ENCODE results near the gene FBXW8.
"Not testable (repeated sequence)": the region's sequence is repeated elsewhere in the genome, so short reads cannot be mapped to it uniquely, and the experiment has no call there.

Gene FBXW8

DNA sequence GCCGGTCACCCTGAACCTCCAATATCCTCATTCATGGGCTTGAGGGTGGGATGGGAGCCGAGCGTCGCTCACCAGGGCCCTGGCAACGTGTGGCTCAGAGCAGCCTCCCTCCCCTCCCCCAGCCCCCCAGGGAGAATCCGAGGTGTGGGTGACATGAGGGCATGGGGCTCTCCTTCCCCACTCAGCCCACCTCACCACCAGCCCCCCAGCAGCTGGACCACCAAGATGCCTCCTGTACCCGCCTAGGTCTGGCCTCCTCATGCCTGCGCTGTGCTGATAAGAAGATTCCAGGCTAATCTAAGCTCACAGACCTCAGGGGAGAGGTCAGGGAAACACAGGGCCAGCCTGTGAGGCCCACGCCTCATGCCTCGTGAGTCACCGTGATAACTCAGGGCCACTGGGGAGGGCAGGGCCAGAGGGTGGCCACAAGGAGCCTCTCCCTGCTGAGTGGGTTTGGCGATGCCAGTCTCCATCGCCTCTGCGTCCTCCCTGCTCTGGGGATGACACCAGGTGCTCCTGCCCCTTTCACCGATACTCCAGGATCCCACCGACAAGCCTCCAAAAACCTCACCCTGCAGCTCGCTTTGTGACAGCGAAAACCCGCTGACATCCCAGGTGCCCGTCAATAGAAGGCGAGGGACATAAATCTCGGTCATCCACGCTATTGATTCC is 131.6 kb downstream of the FBXW8 start:
- no peak for DNase-seq

- no peak for DNase-seq
Measured at GRCh38 chr12:117042862-117043261, 132.1 kb downstream of the FBXW8 start.

GRCh38 chr12:117044311-117044710 is 133.6 kb downstream of the FBXW8 start:
- DNase-seq: no peak

- no peak for DNase-seq
Measured at GRCh38 chr12:117044790-117045159, 134.0 kb downstream of the FBXW8 start.

GRCh38 chr12:117045160-117046010 is 134.6 kb downstream of the FBXW8 start:
- DNase-seq: no peak

- DNase-seq: no peak
Measured at GRCh38 chr12:117046011-117046369, 135.2 kb downstream of the FBXW8 start.

DNA sequence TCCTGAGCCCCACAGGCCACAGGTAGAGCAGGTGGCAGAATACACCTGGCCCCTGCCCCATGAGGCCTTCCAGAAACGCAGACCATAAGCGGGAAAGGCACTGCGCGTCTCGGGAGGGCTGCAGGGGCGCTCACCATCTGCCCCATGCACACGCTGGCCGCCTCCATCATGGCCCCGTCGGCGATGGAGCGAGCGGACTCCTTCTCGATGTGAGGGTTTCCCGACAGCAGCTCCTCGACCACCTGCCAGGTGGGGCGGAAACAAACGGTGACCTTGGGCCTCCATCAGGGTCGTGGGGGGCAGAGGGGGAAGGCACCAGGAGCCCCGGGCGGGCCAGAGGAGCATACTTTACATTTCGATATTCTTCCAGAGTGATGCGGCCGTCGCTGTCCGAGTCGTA is 135.7 kb downstream of the FBXW8 start:
- DNase-seq: no peak

DNA sequence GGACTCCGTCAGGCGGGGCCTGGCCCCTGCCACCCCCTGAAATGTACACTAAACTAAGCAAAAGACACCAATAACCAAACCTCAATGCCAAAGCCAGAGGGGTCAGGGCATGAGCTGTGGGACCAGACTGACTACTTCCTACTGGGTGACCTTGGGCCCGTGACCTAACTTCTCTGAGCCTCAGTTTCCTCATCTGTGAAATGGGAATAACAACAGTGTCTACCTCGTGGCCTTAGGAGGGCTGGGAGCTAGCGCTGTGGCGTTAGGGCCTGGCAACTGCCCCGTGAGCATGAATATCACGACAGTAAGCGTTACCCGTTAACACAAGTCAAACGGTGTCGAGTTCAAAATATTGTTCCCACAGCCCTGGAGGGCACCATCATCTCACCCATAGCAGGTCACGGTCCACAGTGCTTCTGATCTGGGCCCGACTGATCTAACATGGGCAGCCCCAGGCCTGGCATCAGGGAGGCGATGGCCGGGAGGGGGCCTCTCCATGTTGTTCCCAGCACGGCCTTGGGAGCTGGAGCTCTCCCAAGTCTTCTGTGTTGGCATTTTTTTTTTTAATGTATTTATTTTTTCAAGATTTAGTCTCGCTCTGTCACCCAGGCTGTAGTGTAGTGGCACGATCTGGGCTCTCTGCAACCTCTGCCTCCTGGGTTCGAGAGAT is 136.2 kb downstream of the FBXW8 start:
- DNase-seq: no peak

DNA sequence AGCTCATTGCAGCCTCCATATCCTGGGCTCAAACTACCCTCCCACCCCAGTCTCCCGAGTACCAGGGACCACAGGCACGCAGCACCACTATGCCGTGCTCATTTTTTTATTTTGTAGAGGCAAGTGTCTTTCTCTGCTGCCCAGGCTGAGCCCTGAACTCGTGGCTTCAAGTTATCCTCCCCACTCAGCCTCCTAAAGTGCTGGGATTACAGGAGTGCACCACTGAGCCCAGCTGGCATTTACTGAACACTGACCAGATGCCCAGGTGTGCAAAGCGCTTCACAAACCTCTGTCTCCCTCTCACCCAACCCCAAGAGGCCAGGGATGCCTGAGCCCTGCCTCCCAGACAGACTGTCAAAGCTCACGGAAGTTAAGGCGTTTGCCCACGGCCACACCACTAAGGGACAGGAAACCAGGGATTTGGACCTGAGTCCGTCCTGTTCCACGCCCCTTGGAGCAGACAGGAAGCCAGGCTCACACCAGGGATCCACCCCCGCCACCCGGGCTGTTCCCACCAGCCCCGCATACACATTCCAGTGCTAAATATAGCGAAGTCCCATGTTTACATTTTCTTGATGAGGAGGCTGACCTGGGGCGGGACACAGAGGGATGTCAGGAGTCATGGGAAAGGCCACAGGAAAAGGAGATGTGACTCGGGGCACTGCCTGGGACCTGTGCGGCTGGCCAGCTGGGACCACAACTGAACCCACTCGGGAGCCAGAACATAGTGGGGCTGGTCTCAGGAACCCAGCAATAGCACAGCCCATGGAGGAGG is 137.2 kb downstream of the FBXW8 start:
- DNase-seq: peak; percentile 38

DNA sequence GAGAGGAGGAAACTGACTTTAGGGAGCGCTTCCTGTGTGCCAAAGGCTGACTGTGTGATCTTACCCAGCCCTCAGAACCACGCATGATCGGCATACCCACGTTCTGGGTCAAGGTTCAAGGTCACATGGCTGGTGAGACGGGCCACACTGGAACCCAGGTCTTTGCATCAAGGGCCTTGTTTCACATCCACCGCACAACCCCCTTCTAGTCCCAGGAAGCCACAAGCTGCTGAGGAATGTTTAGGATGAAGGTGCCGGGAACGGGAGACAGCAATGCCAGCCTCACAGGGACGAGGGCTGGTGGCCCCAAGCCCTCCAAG is 137.8 kb downstream of the FBXW8 start:
- DNase-seq: no peak

DNA sequence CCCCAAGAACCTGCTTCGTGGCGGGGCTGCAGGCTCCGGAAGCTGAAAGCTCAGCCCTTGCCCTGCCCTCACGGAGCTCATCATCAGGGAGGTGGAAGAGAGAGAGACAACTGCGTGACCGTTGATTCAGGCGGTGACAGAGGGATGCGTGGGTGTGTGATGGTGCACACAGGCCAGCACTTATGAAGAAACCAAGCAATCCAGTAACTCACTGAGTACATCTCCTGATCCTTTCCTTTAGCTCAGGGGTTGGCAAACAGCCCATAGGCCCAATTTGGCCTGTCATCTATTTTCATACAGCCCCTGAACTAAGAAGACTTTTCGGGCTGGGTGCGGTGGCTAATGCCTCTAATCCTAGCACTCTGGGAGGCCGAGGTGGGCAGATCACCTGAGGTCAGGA is 138.5 kb downstream of the FBXW8 start:
- DNase-seq: no peak

DNA sequence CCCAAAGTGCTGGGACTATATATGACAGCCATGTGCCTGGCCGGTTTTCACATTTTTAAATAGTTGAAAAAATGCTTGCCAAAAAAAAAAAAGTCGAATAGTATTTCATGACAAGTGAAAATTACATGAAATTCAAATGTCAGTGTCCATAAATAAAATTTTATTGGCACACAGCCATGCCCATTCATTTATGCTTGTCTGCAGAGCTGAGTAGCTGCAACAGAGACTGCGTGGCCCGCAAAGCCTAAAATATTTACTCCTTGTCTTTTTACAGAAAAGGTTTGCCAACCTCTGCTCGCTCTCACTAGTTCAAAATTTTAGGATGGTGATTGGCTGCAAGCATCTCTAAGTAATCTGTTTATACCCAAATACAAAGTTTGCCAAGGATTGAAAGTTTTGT is 139.3 kb downstream of the FBXW8 start:
- no peak for DNase-seq

- no peak for DNase-seq
Measured at GRCh38 chr12:117051380-117051779, 140.6 kb downstream of the FBXW8 start.

- DNase-seq: no peak
Measured at GRCh38 chr12:117052386-117053049, 141.8 kb downstream of the FBXW8 start.

DNA sequence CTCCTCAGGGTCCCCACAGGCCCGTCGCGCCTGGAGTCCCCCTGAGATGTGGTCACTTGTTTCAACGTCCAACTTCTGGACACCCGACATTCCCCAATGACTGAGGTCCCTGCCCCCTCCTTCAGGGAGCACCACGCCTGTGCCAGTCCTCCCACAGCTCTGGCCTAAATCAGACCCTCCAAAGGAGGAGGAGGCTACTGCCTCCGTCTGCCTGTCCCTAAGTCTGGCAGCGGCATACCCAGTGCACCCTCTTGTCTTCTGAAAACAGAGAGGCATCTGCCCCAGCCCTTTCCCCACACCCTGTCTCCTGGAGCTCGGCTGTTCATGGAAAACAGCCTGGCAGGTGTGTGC is 142.3 kb downstream of the FBXW8 start:
- DNase-seq: no peak

GRCh38 chr12:117053597-117054201 is 142.9 kb downstream of the FBXW8 start:
- DNase-seq: no peak

DNA sequence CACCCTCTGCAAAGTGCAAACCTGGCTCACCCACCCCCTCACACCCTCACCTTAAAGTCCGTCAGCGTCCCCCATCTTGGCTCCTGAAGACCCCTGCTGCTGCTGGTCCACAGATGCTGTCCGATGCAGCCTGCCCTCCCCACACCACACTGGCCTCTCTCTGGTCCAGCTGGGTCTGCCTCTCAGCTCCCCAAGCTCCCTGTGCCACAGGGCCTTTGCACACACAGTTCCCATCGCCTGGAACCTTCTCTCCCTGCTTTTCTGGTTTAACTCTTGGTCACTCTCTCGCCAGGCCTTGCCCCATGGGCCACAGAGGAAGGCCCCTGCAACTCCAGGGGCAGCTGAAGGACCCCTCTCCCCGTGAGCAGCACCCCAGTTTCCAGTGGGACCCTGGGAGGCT is 143.5 kb downstream of the FBXW8 start:
- no peak for DNase-seq

GRCh38 chr12:117057626-117058025 is 146.9 kb downstream of the FBXW8 start:
- DNase-seq: not testable (repeated sequence)

DNA sequence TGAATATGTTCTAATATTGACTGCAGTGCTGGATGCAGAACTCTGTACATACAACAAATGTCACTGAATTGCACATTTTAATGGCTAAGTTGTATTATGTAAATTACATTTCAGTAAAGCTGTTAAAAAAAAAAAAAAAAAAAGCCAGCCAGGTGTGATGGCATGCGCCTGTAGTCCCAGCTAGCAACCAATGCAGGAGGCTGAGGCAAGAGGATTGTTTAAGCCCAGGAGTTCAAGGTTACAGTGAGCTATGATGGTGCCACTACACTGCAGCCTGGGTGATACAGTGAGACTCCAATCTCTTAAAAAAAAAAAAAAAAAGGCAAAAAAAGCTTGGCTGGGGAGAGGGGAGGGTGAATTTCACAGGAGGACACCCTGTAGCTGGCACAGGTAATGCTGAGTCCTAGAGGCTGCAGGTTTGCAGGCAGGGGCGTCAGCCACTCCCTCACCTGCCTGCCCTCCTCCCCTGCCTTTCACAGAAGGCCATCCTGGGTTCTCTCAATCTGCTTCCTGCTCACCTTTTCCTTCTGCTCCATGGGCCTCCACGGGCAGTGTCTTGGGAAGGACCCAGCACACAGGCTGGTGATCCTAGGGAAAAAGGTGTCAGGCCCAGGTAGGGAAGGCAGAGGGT is 147.8 kb downstream of the FBXW8 start:
- no peak for DNase-seq

DNA sequence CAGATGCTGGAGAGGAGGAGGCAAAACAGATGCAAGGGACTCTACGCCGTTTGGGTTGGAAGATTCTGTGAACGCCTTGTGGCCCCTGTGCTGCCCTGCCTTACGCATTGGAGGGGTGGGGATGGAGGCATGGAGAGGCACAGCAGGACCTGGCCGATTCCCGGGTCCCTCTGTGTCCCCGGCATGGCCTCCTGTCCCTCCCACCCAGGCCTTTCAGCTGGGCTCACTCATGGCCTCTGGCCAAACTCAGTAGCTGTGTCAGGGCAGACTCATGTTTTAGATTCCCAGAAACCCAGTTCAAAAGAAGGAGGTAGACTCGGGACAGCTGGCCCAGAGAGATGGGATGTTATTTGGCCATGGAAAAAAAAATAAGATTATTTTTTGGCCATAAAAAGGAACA is 148.4 kb downstream of the FBXW8 start:
- no peak for DNase-seq

- DNase-seq: no peak
Measured at GRCh38 chr12:117060246-117060928, 149.6 kb downstream of the FBXW8 start.

GRCh38 chr12:117060929-117061305 is 150.2 kb downstream of the FBXW8 start:
- no peak for DNase-seq
